GM21423 (cell line): Measurements from ENCODE around the gene PLEKHN1.
"Not testable (repeated sequence)": the region's sequence is repeated elsewhere in the genome, so short reads cannot be mapped to it uniquely, and the experiment has no call there.

Experiments used
- ATAC-seq: cut with Tn5 transposase; IDR thresholded peaks from one replicate; pipeline ENCODE4 v1.9.1; 2021; ENCODE audit warnings: mild to moderate bottlenecking, moderate library complexity; ENCODE audit not compliant: unreplicated experiment

Gene PLEKHN1

DNA sequence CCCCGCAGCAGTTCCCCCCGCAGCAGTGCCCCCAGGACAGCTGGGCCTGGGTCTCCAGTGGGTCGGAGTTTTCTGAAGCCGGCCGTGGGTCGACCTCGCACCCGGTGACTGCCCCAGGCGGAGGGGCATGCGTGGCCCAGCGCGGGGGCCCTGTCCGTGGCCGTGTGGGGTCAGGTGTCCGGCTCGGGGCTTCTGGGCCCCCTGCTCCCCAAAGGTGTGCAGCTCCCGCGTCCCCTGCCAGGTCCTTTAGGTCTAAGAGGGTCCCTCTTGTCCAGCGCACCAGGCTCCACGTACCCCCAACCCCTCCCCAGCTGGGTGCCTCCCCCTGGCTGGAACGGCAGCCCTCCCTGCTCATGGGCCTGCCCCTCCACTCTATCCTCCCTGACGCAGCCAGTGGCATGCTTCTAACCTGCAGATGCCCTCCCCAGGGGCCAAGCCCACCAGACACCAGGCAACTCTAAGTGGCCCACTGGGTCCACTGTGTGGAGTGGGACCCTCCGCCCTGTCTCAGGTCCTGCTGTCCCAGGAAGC is 39.6 kb downstream of the PLEKHN1 start:
- no peak for ATAC-seq

DNA sequence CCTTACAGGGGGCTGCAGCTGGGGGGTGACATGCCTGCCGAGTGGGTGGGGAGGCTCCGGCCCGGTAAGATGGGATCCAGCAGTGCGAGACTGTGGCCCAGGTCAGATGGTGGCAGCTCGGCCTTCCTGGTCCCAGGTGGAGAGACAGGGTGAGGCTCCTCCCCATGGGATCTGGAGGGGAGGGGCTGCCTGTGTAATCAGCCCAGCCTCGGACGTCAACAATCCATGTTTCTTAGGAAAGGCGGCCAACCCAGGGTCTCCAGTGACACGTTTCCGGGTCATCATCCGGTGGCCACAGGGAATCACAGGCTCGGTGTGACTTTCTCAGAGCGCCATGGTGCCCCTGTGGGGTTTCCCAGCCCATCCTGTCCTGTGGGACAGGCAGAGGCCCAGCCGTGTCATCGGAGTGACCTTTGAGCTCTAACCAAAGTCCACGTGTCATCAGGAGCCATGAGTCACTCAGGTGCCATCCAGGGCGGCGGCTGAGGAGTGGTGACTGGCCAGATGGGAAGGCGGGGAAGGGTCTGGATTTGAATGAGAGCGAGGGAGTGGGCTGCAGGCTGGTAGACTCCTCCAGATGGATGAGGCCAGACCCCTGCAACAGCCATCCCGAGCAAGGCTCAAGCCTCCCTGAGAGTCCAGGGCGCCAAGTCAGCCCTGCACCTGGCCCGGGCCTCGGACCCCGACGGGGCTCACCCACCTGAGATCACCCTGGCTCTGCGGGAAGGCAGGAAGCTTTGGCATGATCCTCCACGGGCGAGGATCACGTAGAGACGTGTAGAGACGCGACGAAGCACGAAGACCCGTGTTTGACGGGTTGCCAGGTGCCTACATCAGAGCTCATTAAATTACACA is 40.2 kb downstream of the PLEKHN1 start:
- no peak for ATAC-seq

GRCh38 chr1:1010131-1010530 is 43.8 kb downstream of the PLEKHN1 start:
- ATAC-seq: not testable (repeated sequence)

GRCh38 chr1:1011396-1011949 is 45.2 kb downstream of the PLEKHN1 start:
- no peak for ATAC-seq

- ATAC-seq: not testable (repeated sequence)
These were observed 46.4 kb downstream of the PLEKHN1 start for GRCh38 chr1:1012736-1013104.

DNA sequence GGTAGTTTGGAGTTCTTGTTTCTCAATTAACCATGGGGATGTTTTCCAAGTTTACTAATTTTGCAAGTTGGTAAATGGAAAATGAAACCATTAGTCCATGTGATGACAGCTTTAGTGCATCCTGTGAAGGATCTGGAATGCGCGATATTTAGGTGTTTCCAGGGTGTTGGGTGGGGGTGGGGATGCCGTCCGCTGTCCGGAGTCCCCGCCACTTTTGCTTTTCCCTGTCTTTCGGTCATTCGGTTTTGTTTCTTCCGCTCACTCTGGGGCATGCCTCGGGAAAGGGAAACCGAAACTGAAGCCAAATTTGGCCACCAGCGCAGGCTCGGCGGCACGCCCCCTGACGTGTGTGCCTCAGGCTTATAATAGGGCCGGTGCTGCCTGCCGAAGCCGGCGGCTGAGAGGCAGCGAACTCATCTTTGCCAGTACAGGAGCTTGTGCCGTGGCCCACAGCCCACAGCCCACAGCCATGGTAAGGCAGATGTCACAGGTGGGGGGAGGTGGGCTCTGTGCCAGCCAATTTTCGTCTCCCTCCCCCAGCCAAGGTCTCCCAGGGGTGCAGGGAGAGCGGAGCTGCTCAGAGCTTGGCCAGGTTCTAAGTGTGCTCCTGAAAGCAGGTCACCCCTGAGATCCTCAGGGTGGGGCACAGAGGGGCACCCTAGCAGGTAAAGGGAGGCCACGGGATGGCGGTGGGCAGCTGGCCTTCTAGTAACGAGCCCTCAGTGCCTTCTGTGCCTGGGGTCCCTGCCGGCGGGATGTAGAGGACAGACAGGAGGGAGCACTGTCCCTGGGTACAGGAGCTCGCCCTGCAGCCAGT is 47.0 kb downstream of the PLEKHN1 start, which contains the start of gene ISG15:
Gene ISG15 (plus strand): TSS at position 393 of the 817 bp plus-strand sequence. CDS start 77 bp downstream, at position 470.
- ATAC-seq: peak; percentile 88

DNA sequence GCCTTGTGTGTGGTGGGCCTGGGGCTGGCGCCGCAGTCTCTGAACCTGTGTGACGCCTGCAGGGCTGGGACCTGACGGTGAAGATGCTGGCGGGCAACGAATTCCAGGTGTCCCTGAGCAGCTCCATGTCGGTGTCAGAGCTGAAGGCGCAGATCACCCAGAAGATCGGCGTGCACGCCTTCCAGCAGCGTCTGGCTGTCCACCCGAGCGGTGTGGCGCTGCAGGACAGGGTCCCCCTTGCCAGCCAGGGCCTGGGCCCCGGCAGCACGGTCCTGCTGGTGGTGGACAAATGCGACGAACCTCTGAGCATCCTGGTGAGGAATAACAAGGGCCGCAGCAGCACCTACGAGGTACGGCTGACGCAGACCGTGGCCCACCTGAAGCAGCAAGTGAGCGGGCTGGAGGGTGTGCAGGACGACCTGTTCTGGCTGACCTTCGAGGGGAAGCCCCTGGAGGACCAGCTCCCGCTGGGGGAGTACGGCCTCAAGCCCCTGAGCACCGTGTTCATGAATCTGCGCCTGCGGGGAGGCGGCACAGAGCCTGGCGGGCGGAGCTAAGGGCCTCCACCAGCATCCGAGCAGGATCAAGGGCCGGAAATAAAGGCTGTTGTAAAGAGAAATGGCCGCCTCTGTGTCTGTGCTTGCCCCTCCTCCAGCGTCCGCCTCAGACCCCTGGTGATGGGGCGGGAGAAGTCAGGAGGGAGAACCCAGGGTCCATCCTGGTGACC is 47.8 kb downstream of the PLEKHN1 start:
- no peak for ATAC-seq

- ATAC-seq: no peak
These were observed 48.8 kb downstream of the PLEKHN1 start for GRCh38 chr1:1014799-1015681.

GRCh38 chr1:1017397-1018320 is 51.4 kb downstream of the PLEKHN1 start:
- not testable (repeated sequence) for ATAC-seq

DNA sequence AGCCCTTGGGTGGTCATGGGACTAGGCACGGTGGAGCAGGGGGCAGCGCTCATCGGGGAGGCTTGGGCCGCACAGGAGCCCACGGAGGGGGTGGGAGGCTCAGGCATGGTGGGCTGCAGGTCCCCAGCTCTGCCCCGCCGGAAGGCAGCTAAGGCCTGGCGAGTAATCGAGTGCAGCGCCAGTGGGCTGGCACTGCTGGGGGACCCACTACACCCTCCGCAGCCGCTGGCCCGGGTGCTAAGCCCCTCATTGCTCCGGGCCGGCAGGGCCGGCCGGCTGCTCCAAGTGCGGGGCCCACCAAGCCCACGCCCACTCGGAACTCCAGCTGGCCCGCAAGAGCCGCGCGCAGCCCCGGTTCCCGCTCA is 52.0 kb downstream of the PLEKHN1 start:
- ATAC-seq: not testable (repeated sequence)

GRCh38 chr1:1019122-1019999 is 53.1 kb downstream of the PLEKHN1 start:
- ATAC-seq: peak; percentile 59

DNA sequence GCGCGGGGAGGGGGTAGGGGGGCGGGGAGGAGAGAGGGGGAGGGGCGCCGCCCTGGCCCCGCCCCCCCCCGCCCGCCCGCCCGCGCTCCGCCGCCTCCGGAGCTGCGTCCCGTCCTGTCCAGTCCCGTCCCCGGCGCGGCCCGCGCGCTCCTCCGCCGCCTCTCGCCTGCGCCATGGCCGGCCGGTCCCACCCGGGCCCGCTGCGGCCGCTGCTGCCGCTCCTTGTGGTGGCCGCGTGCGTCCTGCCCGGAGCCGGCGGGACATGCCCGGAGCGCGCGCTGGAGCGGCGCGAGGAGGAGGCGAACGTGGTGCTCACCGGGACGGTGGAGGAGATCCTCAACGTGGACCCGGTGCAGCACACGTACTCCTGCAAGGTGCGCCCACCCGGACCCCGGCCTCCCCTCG is 53.7 kb downstream of the PLEKHN1 start, which contains the start of gene AGRN:
Gene AGRN (plus strand): TSS at position 121 of the 405 bp plus-strand sequence. CDS start 53 bp downstream, at position 174.
- peak; percentile 26 for ATAC-seq

GRCh38 chr1:1020415-1021009 is 54.2 kb downstream of the PLEKHN1 start:
- ATAC-seq: peak; percentile 4

GRCh38 chr1:1021010-1021919 is 55.0 kb downstream of the PLEKHN1 start:
- no peak for ATAC-seq

- no peak for ATAC-seq
These were observed 55.6 kb downstream of the PLEKHN1 start for GRCh38 chr1:1021920-1022259.
